Adipocyte (in vitro differentiated cells): ENCODE measurements around the gene CACTIN.
"Not testable (repeated sequence)": the region's sequence is repeated elsewhere in the genome, so short reads cannot be mapped to it uniquely, and the experiment has no call there.

Experiments
- DNase-seq: peaks from one replicate; pipeline ENCODE4 v3.0.0-alpha.2; 2015; ENCODE audit warnings: low read depth
- H3K27me3 ChIP-seq: replicated peaks from 2 replicates; pipeline ENCODE4 v1.7.0; 2013; ENCODE audit warnings: mild to moderate bottlenecking, low read length, moderate library complexity; ENCODE audit not compliant: control insufficient read depth, insufficient read depth
- H3K36me3 ChIP-seq: 2 replicates; pipeline ENCODE4 v1.7.0; 2013; ENCODE audit warnings: low read length, mild to moderate bottlenecking, moderate library complexity; ENCODE audit not compliant: control insufficient read depth, insufficient read depth, severe bottlenecking
- H3K4me1 ChIP-seq: 2 replicates; pipeline ENCODE4 v1.7.0; 2013; ENCODE audit warnings: mild to moderate bottlenecking, low read length, moderate library complexity; ENCODE audit not compliant: control insufficient read depth, insufficient read depth
- H3K4me3 ChIP-seq: 2 replicates; pipeline ENCODE4 v1.7.0; 2013; ENCODE audit warnings: mild to moderate bottlenecking, low read length, moderate library complexity
- H3K9ac ChIP-seq: 2 replicates; pipeline ENCODE4 v1.7.0; 2013; ENCODE audit warnings: mild to moderate bottlenecking, low read length, moderate library complexity
- H3K9me3 ChIP-seq: 2 replicates; pipeline ENCODE4 v1.7.0; 2013; ENCODE audit warnings: mild to moderate bottlenecking, low read length, moderate library complexity; ENCODE audit not compliant: control insufficient read depth

The CACTIN gene

DNA sequence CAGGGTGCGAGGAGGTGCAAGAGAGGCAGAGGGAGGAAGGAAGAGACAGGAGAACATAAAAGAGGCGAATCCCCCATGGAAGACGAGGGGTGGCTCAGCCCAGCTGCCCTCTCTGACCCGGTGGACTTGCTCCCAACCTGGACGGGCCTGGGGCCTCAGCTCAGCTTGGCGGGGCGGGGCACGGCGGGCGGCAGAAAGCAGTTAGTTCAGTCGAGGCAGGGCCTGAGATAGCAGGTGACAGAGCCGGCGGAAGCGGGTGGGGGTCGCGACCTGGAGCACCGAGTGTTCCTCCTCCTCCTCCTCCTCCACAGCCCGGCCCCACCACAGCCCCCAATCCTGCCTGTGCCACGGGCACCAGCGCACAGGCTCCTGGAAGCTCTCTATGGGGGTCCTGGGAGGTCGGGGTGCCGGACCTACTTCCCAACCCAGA lies 7.0 kb upstream of the CACTIN start:
- Histone ChIP-seq H3K27me3 (no peaks in the 10 kb centered on the region), H3K4me3 (no peak overlapping the region), H3K9ac (no peak overlapping the region), H3K4me1 (no peaks in the 10 kb centered on the region), H3K36me3 (peaks cover 19% of the 10 kb centered on the region), H3K9me3 (no peaks in the 10 kb centered on the region)
- DNase-seq: no peak

DNA sequence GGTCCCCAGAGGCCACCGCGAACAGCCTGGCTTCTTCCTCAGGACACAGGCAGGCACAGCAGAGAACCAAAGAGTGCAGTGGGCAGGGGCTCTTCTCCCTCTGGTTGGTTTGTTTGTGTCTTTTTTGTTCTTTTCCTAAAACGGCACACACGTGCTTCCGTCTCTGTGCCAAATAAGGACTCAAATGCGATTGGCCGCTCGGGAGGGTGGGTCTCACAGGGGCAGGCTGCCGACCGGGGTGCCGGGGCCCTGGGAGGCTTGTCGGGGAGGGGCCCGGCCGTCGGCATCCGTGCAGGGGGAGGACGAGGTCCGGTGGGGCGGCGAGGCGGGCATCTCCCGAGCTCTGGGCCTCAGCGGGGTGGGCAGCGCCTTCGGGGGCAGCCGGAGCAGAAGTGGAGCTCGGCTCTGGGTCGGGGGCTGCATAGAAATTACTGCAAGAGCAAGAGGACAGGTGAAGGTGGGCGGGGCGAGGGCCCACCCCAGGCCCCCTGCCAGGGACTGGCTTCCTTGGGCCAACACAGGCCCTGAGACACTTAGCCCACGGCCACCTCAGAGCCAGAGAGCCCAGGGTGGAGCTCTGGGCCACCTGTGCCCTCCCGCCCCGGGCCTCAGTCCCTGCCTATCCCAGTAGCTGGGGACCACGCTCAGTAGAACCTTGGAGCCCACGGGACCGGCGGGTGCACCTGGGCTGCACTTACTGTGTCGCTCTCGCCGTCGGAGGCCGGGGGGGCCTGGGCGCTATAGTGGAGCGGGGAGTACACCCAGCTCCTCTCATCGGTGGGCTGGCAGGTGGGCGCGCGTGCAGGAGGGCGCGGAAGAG lies 6.4 kb upstream of the CACTIN start:
- Histone ChIP-seq H3K4me3 (no peak overlapping the region), H3K9ac (no peak overlapping the region)
- no peak for DNase-seq

DNA sequence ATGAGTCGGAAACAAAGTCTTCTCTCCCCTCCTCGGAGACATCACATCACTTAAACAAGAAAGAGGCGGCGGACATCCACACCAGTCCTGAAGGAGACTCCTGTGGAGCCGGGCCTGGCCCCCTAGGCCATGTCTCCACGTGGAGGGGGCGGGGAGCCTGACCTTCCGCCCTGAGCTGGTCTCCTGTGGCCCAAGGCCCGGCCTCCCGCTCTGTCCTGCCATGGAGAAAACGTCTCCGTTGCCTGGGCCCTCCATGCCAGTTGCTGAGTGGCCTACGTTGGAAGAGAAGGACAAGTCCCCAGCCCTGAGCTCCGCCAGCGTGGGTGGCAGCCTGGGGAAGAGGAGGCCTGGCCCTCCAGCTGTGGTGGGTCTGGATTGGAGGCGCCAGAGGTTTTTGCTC lies 5.5 kb upstream of the CACTIN start:
- no peak for DNase-seq
- H3K4me1 ChIP-seq: peaks cover 3% of the 10 kb centered on the region
- no peak overlapping the region for H3K4me3 ChIP-seq
- H3K9ac ChIP-seq: no peak overlapping the region
- no peaks in the 10 kb centered on the region for H3K9me3 ChIP-seq
- no peaks in the 10 kb centered on the region for H3K27me3 ChIP-seq
- peaks cover 13% of the 10 kb centered on the region for H3K36me3 ChIP-seq

More for the DNA sequence above, 6.4 kb upstream of the CACTIN start:
- Histone ChIP-seq H3K9me3 (no peaks in the 10 kb centered on the region), H3K4me1 (no peaks in the 10 kb centered on the region), H3K27me3 (no peaks in the 10 kb centered on the region), H3K36me3 (peaks cover 13% of the 10 kb centered on the region)

DNA sequence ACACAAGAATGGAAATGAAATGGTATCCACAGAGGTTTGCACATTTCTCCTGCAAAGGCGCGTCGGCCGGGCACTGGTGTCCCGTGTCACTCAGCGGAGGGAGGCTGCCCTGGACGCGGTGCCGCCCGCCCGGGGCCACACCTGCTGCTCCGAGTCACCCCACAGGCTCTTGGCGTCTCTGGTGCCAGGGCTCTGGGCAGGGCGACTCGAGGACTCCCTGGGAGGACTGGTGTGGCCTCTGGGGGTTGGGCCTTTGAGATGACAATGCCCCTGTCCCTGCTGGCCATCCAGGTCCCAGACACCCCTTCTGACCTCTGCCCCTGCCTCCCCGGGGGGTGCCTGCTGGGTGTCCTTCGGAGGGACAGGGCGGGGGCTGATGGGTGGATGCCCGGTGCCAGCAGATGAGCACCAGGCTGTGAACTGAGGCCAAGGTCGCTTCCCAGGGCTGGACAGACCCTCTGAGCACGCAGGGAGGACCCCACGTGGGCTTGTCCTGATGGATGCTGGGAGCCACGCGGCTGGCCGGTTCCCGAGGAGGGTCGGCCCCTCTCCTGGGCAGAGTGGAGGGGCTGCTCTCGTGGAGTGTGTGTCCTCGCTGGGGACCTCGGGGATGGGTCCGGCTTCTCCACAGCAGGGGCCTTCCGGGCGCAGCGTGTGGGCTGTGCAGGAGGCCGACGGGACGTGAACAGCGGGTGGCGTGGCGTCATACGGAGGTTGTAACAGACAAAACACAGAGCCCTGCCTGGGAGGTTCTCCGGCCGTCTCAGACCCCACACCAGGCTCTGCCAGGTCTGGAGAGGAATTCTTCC lies 4.7 kb upstream of the CACTIN start:
- H3K36me3 ChIP-seq: peaks cover 13% of the 10 kb centered on the region
- no peaks in the 10 kb centered on the region for H3K27me3 ChIP-seq
- DNase-seq: no peak
- no peak overlapping the region for H3K4me3 ChIP-seq
- H3K4me1 ChIP-seq: peaks cover 3% of the 10 kb centered on the region
- no peaks in the 10 kb centered on the region for H3K9me3 ChIP-seq
- no peak overlapping the region for H3K9ac ChIP-seq

DNA sequence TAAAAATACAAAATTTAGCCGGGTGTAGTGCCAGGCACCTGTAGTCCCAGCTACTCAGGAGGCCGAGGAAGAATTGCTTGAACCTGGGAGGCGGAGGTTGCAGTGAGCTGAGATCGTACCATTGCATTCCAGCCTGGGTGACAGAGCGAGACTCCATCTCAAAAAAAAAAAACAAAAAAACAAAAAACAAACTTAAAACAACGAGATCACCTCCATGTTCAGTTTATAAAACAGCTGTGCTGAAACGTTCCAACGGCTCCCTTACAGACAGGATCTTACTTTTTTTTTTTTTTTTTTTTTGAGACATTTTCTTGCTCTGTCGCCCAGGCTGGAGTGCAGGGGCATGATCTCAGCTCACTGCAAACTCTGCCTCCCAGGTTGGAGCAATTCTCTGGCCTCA lies 2.2 kb upstream of the CACTIN start:
- not testable (repeated sequence) for H3K9me3 ChIP-seq, H3K27me3 ChIP-seq, H3K9ac ChIP-seq, H3K4me3 ChIP-seq, DNase-seq
- peaks cover 13% of the 10 kb centered on the region for H3K36me3 ChIP-seq
- peaks cover 13% of the 10 kb centered on the region for H3K4me1 ChIP-seq

DNA sequence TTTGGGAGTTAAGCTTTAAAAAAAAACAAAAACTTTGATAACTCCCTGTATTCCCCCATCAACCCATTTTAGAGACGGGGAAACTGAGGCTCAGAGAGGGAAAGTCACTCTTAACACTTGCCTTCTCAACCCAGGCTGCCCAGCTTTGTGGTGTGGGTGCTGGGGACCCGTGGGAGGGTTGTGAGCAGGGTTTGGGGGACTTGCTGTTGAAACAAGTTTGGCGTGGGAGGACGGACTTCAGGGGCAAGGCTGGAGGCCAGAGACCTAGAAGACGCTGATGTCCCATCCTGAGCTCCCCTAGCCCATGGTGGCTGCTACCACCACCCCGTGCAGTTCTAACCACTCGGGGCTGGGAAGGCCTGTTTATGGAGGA lies 747 bp upstream of the CACTIN start:
- peak overlapping the region; percentile 91 for H3K4me3 ChIP-seq
- no peaks in the 10 kb centered on the region for H3K9me3 ChIP-seq
- H3K27me3 ChIP-seq: no peaks in the 10 kb centered on the region
- DNase-seq: no peak
- H3K4me1 ChIP-seq: peaks cover 13% of the 10 kb centered on the region
- peaks cover 17% of the 10 kb centered on the region for H3K36me3 ChIP-seq
- peak overlapping the region; percentile 91 for H3K9ac ChIP-seq

DNA sequence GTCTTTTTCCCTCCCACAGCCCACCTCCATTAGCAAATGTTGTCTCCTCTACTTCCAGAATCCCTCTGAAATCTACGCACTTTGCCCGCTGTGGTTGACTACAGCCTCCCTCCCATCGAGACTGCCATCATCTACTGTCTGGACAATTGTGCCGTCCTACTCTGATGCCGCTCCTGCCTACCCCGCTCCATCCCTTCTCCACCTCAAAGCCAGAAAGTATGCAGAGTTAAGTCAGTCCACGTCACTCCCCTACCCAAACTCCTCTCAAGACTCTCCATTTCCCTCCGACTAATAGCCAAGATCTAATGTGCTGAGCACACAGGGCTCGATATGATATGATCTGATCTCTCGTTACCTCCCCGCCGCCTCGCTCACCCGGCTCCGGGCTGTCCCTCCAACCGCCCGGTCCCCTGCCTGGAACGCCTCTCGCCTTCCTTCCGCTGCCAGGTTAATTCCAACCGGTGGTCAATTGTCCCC lies 556 bp downstream of the CACTIN start:
- Histone ChIP-seq H3K4me3 (peak overlapping the region; percentile 91), H3K4me1 (peaks cover 13% of the 10 kb centered on the region), H3K9ac (peak overlapping the region; percentile 91), H3K36me3 (peaks cover 11% of the 10 kb centered on the region), H3K27me3 (no peaks in the 10 kb centered on the region), H3K9me3 (no peaks in the 10 kb centered on the region)
- peak; percentile 56 for DNase-seq

DNA sequence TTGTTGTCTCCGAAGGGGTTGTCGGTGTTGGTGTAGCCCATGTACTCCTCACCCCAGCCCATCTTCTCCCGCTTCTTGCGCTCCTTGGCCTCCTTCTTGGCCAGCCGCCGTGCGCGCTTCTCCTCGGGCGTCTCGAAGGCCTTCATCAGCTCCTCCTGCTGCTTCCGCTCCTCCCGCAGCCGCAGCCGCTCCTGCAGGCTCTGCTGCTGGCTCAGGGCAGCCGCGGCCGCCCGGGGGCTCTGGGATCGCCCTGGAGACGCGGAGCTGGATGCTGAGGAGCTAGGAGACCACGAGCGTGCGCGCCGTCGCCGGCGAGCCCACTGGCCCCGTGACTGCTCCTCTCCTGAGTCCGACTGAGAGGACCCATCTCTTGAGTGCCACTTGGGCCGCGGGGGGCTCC lies 2.9 kb downstream of the CACTIN start:
- Histone ChIP-seq H3K9me3 (no peaks in the 10 kb centered on the region), H3K9ac (no peak overlapping the region), H3K4me3 (no peak overlapping the region), H3K27me3 (no peaks in the 10 kb centered on the region), H3K36me3 (peaks cover 11% of the 10 kb centered on the region), H3K4me1 (peaks cover 13% of the 10 kb centered on the region)
- DNase-seq: no peak

DNA sequence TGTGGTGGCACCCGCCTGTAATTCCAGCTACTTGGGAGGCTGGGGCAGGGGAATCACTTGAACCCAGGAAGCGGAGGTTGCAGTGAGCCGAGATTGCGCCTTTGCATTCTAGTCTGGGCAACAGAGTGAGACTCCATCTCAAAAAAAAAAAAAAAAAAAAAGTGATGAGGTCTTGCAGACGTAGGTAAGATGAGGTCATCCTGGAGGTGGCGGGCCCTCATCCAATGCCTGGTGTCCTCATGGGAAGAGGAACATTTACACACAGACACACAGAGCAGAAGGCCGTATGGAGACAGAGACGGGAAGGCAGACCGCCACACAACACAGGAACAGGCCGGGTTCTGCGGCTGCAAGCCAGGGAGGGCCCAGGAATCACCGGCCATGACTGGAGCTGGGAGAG lies 4.4 kb downstream of the CACTIN start:
- DNase-seq: no peak
- Histone ChIP-seq H3K9me3 (no peaks in the 10 kb centered on the region), H3K4me1 (peaks cover 15% of the 10 kb centered on the region), H3K27me3 (no peaks in the 10 kb centered on the region), H3K4me3 (no peak overlapping the region), H3K36me3 (peaks cover 11% of the 10 kb centered on the region), H3K9ac (no peak overlapping the region)

DNA sequence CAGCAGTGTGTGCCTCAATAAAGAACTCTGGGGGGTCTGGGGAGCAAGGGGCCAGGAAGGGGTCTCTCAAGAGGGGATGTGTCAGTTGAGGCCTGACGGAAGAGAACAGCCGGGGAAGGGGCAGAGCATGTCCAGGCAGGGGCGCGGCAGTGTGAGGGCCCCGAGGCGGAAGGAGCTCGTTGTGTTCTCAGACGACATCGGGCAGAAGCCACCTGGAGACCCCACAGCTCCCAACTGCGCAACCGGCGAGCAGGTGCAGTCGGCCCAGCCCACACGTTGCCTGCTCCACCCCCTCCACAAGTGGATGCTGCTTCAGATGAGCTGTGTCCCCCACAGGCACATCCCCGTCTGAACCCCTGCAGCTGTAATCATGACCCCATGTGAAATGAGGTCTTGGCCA lies 4.9 kb downstream of the CACTIN start:
- Histone ChIP-seq H3K9me3 (no peaks in the 10 kb centered on the region), H3K9ac (no peak overlapping the region), H3K4me1 (peaks cover 14% of the 10 kb centered on the region), H3K36me3 (peaks cover 11% of the 10 kb centered on the region), H3K27me3 (no peaks in the 10 kb centered on the region), H3K4me3 (no peak overlapping the region)
- no peak for DNase-seq

DNA sequence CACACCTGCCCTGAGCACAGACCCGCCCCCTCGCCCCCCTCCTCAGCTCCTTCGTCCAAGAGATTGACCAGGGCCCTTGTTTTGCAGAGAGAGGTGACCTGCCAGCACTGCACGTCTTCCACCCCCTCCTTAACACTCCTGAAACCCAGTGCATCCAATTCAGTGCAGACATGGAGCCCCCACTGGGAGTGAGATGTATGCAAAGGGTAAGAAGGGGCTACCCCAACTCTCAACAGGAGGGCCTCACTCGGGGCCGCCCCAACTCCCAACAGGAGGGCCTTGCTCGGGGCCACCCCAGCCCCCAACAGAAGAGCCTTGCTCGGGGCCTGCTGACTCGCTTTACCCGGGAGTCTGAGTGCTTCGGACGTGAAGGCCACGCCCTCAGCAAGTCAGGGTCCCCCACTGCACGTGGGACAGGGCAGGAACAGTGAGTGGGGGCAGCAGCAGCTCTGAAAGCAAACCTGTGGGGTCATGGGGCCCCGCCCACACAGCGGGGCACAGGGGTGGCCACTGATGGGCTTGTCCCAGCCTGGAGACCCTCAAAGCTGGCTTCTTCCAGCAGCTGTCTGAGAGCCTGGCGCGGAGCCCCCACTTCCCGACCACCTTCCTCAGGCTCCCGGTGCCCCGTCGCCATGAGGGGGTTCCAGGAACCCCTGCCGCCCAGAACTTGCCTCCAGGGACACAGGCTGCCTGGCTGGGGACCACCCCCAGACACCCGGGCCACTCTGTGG lies 5.6 kb downstream of the CACTIN start:
- Histone ChIP-seq H3K9ac (no peak overlapping the region), H3K9me3 (no peaks in the 10 kb centered on the region), H3K4me3 (no peak overlapping the region), H3K27me3 (no peaks in the 10 kb centered on the region), H3K36me3 (peaks cover 11% of the 10 kb centered on the region), H3K4me1 (peaks cover 14% of the 10 kb centered on the region)
- no peak for DNase-seq
